GM18505 (cell line): Measurements from ENCODE around the gene PPT2.

Experiments used
- ATAC-seq: cut with Tn5 transposase; IDR thresholded peaks from one replicate; pipeline ENCODE4 v1.9.1; 2021; ENCODE audit not compliant: unreplicated experiment
- POLR2A ChIP-seq: IDR thresholded peaks from 4 replicates; pipeline ENCODE4 v1.6.1; 2011; ENCODE audit warnings: borderline replicate concordance; ENCODE audit not compliant: insufficient read depth, insufficient read length; ENCODE audit errors: extremely low read depth

The PPT2 gene

DNA sequence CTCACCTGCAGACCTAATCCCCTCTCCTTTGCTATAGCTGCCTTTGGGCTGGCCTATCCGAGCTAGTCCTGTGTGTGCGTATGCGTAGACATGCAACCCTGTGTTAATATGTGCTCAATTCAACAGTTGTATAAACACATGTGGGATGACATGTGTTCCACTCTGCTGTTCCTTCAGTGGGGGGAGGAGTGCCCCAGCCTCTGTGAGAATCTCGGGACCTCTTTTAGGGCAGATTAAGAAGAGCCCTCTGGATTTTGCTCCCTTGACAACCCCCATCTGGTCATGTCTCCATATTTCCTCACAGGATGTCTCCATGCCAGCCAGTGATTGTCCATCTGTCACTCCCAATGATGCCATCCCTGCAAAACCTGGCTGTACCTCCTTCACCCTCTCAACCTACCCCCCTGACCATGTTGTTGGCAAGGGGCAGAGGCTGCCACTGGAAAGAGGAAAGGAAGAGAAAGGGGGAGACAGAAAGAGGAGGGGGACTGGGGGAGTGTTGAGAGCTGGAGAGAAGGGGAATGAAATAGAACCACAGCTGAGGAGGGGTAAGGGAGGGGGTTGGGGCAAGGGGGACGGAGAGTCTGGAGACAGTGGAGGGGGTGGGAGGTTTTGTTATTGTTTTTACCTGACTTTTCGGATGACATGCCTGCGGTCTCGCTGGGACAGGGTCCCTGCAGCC is 2.6 kb upstream of the PPT2 start:
- ATAC-seq, result no peak
- no peak for TF ChIP-seq POLR2A

DNA sequence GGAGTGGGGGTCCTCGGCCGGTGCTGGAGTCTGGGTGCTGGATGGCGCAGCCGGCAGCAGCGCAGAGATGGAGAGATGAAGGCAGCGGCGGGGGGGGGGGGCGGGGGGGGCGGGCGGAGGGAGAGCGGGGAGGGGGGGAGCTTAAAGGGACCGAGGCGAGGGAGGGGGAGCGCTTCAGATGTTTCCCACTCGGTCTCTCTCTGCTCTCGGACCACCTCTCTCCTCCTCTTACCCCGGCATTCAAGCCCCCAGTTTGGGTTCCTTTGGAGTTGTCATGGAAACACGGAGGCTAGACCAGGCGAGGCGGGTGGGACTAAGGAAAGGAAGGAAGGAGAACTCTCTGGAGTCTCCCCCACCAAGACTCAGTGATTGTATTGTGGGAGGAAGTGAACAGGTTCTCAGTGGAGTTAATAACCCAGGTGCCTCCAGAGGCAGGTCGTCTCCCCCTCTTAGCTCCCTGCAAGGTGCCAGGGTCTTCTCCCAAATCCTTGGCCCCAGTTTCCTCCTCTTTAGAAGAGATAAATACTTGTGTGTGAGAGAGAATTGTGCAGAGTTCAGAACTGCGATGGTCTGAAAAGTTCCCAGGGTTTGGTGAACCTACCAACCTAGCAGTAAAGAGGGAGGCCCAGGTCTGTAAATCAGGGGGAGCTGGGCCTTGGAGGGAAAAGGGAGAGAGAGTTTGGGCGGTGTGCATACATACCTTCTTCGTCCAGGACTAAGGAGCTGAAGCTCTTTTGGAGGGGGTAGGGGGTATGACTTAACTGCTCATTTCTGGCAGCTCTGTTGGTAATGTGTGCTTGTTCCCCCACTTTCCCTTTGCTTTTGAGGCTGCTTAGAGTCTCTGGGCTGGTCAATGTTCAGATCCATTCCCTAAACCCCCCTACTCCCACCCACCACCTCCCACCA is 1.8 kb upstream of the PPT2 start, which contains the start of gene PRRT1:
TSS of gene PRRT1 (minus strand) at position 77 of the 906 bp plus-strand sequence. CDS start 112 bp downstream, outside the sequence.
- no peak for TF ChIP-seq POLR2A
- no peak for ATAC-seq

DNA sequence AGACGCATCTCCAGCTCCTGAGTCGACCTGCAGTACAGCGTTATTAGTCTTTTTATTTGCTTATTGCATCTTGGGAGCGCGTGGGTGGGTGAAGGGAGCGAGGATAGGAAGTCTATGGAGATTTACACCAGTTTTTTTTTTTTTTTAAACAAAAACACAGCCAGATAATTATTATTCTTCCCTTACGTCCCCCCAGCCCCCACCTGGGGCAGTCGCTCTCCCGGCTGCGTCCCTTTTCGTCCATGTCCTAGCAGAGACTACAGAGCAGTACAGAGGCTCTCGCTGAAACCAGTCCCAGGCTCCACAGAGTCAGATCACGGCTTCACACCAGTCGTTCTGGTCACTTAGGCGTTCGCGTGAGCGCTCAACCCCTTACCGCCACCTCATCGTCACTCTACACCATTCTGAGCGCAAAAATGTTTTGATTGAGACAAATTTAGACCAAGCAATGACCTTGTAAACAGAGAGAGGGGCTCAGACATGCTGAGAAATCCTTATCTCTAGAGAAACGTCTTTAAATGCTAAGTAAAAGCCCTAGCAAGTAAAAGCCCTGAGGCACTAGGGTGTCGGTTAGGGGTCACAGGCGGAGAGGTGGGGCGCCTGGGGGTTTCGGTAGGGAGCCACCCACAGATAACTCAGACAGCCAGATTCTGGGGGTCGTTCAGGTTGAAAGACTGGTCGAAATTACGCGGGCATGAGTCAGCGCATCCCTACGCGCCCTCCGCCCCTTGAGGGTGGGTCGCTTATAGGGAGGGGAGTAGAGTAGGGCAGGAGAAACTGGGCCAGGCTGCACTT is 975 bp upstream of the PPT2 start:
- no peak for ATAC-seq
- TF ChIP-seq POLR2A, result no peak

DNA sequence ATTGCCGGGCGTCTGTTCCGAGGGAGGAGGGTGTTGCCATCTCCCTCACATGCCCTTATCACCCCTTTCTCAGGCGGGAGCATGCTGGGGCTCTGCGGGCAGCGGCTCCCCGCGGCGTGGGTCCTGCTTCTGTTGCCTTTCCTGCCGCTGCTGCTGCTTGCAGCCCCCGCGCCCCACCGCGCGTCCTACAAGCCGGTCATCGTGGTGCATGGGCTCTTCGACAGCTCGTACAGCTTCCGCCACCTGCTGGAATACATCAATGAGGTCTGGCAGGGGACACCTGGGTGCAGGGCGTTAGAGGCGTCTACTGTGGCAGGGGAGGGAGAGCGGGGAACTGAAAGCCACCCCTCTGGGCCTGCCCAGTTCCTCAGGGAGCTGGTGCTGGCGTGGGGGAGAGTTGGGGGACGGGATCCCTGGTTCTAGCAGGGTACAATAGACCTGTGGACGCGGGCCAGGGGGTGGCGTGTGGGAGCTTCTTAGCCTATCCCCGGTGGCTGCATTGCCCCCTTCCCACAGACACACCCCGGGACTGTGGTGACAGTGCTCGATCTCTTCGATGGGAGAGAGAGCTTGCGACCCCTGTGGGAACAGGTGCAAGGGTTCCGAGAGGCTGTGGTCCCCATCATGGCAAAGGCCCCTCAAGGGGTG is 697 bp downstream of the PPT2 start:
- TF ChIP-seq POLR2A, result no peak
- no peak for ATAC-seq

DNA sequence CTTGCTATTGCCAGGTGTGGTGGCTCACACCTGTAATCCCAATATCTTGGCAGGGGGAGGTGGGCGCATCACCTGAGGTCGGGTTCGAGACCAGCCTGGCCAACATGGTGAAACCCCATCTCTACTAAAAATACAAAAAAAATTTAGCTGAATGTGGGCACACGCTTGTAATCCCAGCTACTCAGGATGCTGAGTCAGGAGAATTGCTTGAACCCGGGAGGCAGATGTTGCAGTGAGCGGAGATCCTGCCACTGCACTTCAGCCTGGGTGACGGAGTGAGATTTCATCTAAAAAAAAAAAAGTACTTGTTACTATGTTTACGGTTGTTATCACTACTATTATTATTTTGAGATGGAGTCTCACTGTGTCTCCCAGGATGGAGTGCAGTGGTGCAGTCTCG is 3.0 kb downstream of the PPT2 start:
- TF ChIP-seq POLR2A, result no peak
- no peak for ATAC-seq

DNA sequence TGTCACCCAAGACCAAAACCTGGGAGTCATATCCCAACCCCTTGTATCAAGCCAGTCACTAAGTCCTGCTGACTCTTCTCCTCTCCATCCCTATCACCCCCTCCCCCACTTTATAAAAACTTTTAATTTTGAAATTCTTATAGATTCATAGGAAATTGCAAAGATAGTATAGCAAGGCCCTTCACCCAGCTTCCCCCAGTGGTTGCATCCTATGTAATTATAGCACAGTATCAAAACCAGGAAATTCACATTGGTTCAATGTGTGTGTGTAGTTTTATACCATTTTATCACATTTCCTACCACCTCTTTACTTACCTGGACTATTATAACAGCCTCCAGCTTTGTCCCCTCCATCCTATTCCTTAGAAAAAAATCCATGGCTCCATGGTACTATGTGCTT is 4.1 kb downstream of the PPT2 start:
- no peak for ATAC-seq
- TF ChIP-seq POLR2A, result no peak

DNA sequence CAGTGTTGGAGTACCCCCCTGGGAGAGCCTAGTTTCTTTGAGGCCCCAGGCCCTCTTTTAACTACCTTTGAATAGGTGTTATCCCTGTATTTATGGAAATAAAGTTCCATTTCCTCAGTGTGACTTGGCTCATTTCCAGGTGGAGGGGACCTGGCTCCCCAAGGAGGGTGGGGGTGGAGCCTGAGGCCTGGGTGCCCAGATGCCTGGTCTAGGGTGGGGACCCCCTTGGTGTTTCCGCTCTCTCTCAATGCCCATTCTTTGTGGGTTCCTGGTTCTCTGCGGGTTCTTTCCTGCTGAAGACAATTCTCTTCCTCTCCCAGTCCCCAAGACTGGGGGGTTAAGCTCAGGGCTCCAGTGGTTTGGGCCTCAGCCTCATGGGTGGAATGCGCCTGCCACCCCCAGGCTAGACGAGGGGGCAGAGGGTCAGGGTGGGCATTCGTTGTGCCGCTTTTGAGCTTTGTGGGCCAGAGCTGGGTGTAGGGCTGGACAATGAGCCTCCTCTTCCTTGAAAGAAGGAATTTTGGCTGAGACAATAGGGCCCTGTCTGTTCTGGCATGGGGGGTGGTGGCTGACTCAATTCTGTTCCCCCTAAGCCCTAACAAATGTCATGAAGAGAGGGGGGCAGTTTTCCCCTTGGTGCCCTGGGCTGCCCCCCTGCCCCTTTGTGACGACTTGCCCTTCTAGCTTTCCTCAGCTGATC is 9.8 kb downstream of the PPT2 start:
- no peak for TF ChIP-seq POLR2A
- no peak for ATAC-seq

DNA sequence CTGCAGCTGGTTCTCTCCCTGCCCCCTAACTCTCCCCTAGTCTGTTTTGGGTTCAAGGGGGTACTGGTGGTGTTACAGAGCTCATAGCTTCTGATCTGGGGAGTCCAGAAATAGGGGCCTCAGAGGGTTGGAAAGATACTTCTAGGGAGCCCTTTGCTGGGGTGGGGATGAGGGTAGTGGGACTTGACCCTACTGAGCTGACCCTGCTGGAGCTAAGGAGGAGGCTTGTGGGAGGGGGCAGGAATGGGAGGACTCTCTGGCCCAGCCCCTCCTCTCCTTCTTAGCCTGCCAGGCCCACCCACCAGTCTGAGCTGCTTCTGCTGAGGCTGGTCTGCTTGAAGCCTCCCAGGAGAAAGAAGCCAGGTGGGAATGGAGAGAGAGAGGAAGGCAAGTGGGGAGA is 10.4 kb downstream of the PPT2 start, which contains the start of gene EGFL8:
TSS of gene EGFL8 (plus strand) at position 301 of the 400 bp plus-strand sequence. CDS start 1,571 bp downstream, outside the sequence.
- no peak for TF ChIP-seq POLR2A
- ATAC-seq, result no peak

DNA sequence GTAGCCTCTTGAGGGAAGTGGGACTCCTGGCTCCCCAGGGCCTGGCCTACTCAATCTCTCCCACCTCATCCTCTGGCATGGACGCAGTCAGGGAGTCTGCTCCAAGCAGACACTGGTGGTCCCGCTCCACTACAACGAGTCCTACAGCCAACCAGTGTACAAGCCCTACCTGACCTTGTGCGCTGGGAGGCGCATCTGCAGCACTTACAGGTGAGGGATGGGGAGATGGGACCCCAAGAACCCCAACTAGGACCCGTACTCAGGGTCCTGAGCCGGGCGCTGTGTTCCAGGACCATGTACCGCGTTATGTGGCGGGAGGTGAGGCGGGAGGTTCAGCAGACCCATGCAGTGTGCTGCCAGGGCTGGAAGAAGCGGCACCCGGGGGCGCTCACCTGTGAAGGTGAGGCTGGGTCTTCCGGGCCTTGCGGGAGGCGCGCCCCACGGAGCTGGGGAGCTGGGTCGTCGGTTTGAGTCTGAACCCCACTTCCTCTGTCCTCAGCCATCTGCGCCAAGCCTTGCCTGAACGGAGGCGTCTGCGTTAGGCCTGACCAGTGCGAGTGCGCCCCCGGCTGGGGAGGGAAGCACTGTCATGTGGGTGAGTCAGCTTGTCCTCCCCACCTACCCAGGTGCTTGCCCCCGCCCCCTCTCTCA is 12.6 kb downstream of the PPT2 start:
- TF ChIP-seq POLR2A, result no peak
- no peak for ATAC-seq

DNA sequence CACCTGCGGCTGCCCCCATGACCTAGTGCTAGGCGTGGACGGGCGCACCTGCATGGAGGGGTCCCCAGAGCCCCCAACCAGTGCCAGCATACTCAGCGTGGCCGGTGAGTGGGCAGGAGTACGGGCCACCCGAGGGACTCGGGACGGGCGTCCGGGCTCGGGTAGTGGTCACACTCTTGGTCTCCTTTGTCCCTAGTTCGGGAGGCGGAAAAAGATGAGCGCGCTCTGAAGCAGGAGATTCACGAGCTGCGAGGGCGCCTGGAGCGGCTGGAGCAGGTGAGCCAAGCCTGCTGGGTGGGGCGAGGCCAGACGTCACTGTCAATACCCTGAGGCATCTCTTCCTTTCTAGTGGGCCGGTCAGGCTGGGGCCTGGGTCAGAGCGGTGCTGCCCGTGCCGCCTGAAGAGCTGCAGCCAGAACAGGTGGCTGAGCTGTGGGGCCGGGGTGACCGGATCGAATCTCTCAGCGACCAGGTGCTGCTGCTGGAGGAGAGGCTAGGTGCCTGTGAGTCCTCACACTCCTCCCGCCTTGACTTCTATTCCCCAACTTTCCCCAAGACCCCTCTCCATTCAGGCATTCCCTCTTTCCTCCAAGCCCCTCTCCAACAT is 13.3 kb downstream of the PPT2 start:
- ATAC-seq, result no peak

DNA sequence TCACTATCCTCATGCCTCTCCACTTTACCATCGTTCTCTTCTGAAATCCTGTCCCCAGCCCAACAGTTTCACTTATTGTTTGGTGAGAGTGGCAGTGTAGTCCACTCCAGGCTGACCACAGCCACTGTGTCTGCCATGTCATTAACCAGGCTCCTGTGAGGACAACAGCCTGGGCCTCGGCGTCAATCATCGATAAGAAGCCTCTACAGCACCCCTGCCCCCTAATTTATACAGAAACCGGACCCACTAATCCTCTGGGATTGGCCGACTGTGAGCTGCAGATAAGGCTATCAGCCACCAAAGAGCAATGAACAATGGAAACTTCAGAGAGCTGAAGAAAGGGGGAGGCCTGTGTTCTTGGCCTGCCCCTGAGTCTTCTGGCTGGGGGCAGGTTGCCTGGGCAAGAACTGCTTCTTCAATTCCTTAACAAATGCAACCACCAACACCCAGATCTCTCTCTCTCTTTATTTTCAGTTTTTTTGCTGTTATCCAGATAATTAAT is 13.9 kb downstream of the PPT2 start:
- TF ChIP-seq POLR2A, result no peak
- no peak for ATAC-seq

More for the DNA sequence above, 13.3 kb downstream of the PPT2 start:
- TF ChIP-seq POLR2A, result no peak
